GM12875 (cell line): ENCODE results near the gene NPL.

Source experiments
- H3K4me3 ChIP-seq: one replicate; pipeline ENCODE4 v1.5.1; 2011; ENCODE audit warnings: low read depth, low read length, control low read depth
- CTCF ChIP-seq: IDR thresholded peaks from 2 replicates; pipeline ENCODE4 v1.5.1; 2011; ENCODE audit warnings: low read depth, mild to moderate bottlenecking, control low read depth, inconsistent platforms, low read length, moderate library complexity, borderline replicate concordance; ENCODE audit not compliant: insufficient read depth

Gene NPL

GRCh38 chr1:182755632-182756031 lies 33.9 kb upstream of the NPL start:
- no peak for TF ChIP-seq CTCF

GRCh38 chr1:182756423-182756822 lies 33.1 kb upstream of the NPL start:
- TF ChIP-seq CTCF: no peak
- H3K4me3 ChIP-seq: no peak overlapping the region

More at GRCh38 chr1:182755632-182756031, 33.9 kb upstream of the NPL start:
- no peak overlapping the region for H3K4me3 ChIP-seq

GRCh38 chr1:182761396-182762395 lies 27.9 kb upstream of the NPL start:
- no peak overlapping the region for H3K4me3 ChIP-seq
- TF ChIP-seq CTCF: no peak

GRCh38 chr1:182762536-182762935 lies 27.0 kb upstream of the NPL start:
- no peak overlapping the region for H3K4me3 ChIP-seq
- no peak for TF ChIP-seq CTCF

- no peak for TF ChIP-seq CTCF
- no peak overlapping the region for H3K4me3 ChIP-seq
These were observed 25.4 kb upstream of the NPL start for GRCh38 chr1:182764029-182764727.

- no peak for TF ChIP-seq CTCF
These were observed 24.2 kb upstream of the NPL start for GRCh38 chr1:182765391-182765790.

More at GRCh38 chr1:182765391-182765790, 24.2 kb upstream of the NPL start:
- H3K4me3 ChIP-seq: no peak overlapping the region
